ENCODE data around the gene CTXND2.
"Not testable (repeated sequence)": the region's sequence is repeated elsewhere in the genome, so short reads cannot be mapped to it uniquely, and the experiment has no call there.

CTXND2 gene

GRCh38 chr1:150890033-150890416 is 3.1 kb downstream of the CTXND2 start:
- in situ Hi-C loops (cut with MboI; ENCODE audit: low sequenced_read_pairs): no loop called here

GRCh38 chr1:150893336-150893913 is 6.5 kb downstream of the CTXND2 start:
- in situ Hi-C loops (cut with MboI; ENCODE audit: low sequenced_read_pairs): no loop called here

GRCh38 chr1:150895618-150896017 is 8.7 kb downstream of the CTXND2 start:
- in situ Hi-C loops (cut with MboI; ENCODE audit: low sequenced_read_pairs): no loop called here

GRCh38 chr1:150899795-150900194 is 12.9 kb downstream of the CTXND2 start:
- in situ Hi-C loops (cut with MboI; ENCODE audit: low sequenced_read_pairs): not testable (repeated sequence)

- in situ Hi-C loops (cut with MboI; ENCODE audit: low sequenced_read_pairs): no loop called here
Measured at GRCh38 chr1:150902346-150902745, 15.4 kb downstream of the CTXND2 start.

GRCh38 chr1:150902751-150903150 is 15.8 kb downstream of the CTXND2 start:
- in situ Hi-C loops (cut with MboI; ENCODE audit: low sequenced_read_pairs): no loop called here

- in situ Hi-C loops (cut with MboI; ENCODE audit: low sequenced_read_pairs): no loop called here
Measured at GRCh38 chr1:150905301-150905700, 18.4 kb downstream of the CTXND2 start.

GRCh38 chr1:150906329-150906728 is 19.4 kb downstream of the CTXND2 start:
- in situ Hi-C loops (cut with MboI; ENCODE audit: low sequenced_read_pairs): no loop called here

GRCh38 chr1:150906813-150907212 is 19.9 kb downstream of the CTXND2 start:
- in situ Hi-C loops (cut with MboI; ENCODE audit: low sequenced_read_pairs): no loop called here

- in situ Hi-C loops (cut with MboI; ENCODE audit: low sequenced_read_pairs): no loop called here
Measured at GRCh38 chr1:150909585-150910180, 22.7 kb downstream of the CTXND2 start.

- in situ Hi-C loops (cut with MboI; ENCODE audit: low sequenced_read_pairs): no loop called here
Measured at GRCh38 chr1:150912623-150913022, 25.7 kb downstream of the CTXND2 start.

GRCh38 chr1:150917387-150917786 is 30.5 kb downstream of the CTXND2 start:
- in situ Hi-C loops (cut with MboI; ENCODE audit: low sequenced_read_pairs): no loop called here

GRCh38 chr1:150922519-150922975 is 35.6 kb downstream of the CTXND2 start:
- in situ Hi-C loops (cut with MboI; ENCODE audit: low sequenced_read_pairs): no loop called here

GRCh38 chr1:150925080-150925479 is 38.1 kb downstream of the CTXND2 start:
- in situ Hi-C loops (cut with MboI; ENCODE audit: low sequenced_read_pairs): no loop called here

GRCh38 chr1:150926097-150926741 is 39.3 kb downstream of the CTXND2 start, which contains the start of gene SETDB1:
Gene SETDB1, plus strand, starts transcription at chr1:150926363. Its CDS starts 1,352 bp downstream, at chr1:150927715.
- in situ Hi-C loops (cut with MboI; ENCODE audit: low sequenced_read_pairs): no loop called here

- in situ Hi-C loops (cut with MboI; ENCODE audit: low sequenced_read_pairs): no loop called here
Measured at GRCh38 chr1:150927624-150928023, 40.7 kb downstream of the CTXND2 start.

GRCh38 chr1:150928286-150928685 is 41.4 kb downstream of the CTXND2 start:
- in situ Hi-C loops (cut with MboI; ENCODE audit: low sequenced_read_pairs): no loop called here

- in situ Hi-C loops (cut with MboI; ENCODE audit: low sequenced_read_pairs): not testable (repeated sequence)
Measured at GRCh38 chr1:150928775-150929174, 41.8 kb downstream of the CTXND2 start.

- in situ Hi-C loops (cut with MboI; ENCODE audit: low sequenced_read_pairs): no loop called here
Measured at GRCh38 chr1:150931773-150932172, 44.8 kb downstream of the CTXND2 start.

GRCh38 chr1:150944856-150945255 is 57.9 kb downstream of the CTXND2 start:
- in situ Hi-C loops (cut with MboI; ENCODE audit: low sequenced_read_pairs): no loop called here

GRCh38 chr1:150954708-150955107 is 67.8 kb downstream of the CTXND2 start:
- in situ Hi-C loops (cut with MboI; ENCODE audit: low sequenced_read_pairs): no loop called here

GRCh38 chr1:150955280-150955679 is 68.3 kb downstream of the CTXND2 start:
- in situ Hi-C loops (cut with MboI; ENCODE audit: low sequenced_read_pairs): no loop called here

Measured in HL-60/S4 treated with phorbol 12-myristate 13-acetate at 8.2 ng/mL for 4 days and 3 days (cell line).